NCI-H1417 treated with DMSO at 0.1 percent for 48 hours (cell line): ENCODE measurements around the gene B3GNT3.

Experiments
- DNase-seq: peaks from one replicate; lab custom pipeline; 2025; lab: John Stamatoyannopoulos, UW

B3GNT3 gene

GRCh38 chr19:17834350-17835181 is 39.6 kb downstream of the B3GNT3 start:
- DNase-seq = no peak

- DNase-seq = no peak
These were observed 40.5 kb downstream of the B3GNT3 start for GRCh38 chr19:17835182-17836006.

GRCh38 chr19:17836530-17836929 is 41.6 kb downstream of the B3GNT3 start:
- no peak for DNase-seq

GRCh38 chr19:17837972-17838371 is 43.0 kb downstream of the B3GNT3 start:
- DNase-seq = no peak

DNA sequence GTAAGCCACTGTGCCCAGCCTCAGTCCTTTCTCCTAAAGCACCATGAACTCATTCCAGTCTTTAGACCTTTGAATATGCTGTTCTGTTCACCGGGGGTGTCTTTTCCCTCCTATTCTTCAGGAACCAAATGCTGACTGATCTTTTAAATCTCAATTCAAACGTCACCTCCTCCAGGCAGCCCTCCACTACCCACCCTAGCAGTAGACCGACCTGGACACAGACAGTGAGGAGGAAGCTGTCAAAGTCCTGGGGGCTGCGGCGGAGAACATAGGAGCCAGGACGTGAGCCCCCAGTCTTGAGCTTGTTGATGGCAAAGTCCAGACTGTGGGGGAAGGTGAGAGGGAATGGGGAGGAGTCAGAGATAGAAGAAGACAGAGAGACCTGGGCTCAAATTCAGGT is 45.1 kb downstream of the B3GNT3 start:
- no peak for DNase-seq

DNA sequence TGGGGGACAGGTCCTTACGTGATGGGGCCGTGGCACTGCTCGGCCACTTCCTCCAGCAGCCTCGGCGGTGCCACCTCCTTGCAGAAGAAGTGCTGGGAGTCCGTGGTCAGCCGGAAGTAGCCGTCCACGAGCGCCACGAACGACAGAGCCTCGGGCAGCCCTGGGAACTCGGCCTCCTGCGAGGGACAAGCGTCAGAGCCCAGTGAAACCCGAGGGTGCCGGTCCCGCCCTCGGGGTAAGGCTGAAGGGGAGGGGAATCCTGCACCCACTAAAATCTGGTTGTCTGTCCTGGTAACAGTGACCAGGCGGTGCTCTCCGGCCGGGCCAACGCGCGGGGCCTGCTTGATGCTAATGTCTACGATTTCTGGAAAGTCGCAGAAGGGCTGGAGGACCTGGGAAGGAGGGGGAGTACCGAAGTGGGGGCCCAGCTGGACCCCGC is 46.5 kb downstream of the B3GNT3 start:
- DNase-seq = no peak

DNA sequence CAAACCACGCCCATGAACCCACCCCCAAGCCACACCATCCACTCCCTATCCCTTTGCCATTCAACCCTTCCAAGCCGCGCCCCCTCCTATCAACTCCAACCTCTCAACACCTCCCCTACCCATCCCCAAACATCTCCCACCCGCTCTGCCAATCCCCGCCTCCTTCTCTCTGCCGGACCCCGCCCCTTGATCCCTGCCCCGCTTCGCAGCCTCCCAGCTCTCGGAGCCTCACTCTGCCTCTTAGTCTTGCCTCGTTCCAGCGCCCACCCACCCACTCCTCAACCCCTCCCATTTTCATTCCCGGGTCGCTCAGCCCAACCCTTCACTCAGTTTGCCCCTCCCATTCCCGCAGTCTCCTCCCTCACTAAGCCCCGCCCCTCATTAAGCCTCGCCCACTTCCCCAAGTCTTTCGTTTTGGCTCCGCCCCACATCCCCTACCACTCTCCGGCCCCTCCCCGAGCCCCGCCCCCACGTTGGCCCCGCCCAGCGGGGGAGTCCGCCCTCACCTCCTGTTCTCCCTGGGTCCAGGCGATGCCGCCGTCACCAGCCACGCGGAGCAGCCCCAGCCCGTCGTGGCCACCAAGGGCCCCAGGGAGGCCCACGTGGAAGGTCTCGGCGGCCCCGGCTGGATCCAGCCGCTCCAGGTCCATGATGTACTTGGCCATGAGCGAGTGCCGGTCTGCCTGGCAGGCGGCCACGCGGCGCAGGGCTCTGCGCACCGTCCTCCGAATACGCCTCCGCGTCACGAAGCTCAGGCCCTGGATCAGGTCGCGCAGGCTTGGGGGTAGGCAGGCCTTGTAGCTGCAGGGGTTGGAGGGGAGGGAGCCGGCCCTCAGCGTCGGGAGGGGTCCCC is 47.1 kb downstream of the B3GNT3 start:
- no peak for DNase-seq

DNA sequence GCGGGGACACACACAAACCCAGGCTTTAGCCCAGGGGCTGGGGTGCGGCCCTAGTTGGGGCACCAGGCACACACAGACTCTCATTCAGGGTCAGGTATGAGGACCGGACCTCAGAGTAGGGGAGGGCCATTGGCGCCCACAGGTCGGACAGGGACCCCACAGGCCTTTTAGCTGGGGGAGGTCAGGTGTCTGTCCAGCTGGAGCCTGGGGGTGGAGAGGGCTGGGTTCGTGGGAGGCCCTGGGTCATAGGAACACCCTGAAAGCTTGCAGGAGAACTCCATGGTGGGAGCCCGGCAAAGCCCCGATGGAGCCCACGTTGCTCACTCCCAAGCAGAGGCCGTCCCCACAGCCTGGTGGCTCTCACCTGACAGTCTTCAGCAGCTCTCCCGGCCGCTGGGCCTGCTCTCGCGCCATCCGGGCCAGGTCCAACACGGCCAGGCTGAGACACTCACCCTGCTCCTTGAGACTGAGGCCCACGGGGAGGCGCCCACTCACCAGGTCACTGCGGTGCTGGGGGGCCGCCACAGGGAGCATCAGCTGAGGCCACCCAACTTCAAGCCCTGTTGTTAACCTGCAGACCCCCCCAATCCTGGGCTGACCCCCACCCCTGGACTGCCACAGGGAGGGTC is 47.8 kb downstream of the B3GNT3 start:
- DNase-seq = no peak

DNA sequence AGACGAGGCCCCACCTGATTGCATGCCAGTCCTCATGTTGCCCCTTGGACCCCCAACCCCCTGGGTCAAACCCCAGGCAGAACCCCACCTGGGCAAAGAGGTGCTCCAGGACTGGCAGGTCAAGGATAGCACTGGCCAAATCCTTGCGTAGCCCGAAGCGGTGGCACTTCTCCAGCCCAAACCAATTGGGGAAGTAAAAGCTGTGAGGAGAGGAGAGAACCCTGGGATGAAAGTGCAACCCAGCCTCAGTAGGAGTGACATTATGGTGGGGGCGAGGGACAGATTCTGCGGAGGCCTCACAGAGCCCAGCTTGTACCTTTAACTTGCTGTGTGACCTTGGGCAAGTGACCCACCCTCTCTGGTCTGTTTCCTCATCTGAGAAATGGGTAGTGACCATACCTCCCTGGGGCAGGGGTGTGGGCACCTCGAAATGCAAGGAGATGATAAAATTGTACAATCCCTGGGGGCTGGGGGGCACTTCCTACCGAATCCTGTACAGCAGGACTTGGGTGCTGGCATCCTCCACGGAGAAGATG is 48.4 kb downstream of the B3GNT3 start:
- no peak for DNase-seq

- DNase-seq = no peak
These were observed 49.1 kb downstream of the B3GNT3 start for GRCh38 chr19:17843908-17844490.

DNA sequence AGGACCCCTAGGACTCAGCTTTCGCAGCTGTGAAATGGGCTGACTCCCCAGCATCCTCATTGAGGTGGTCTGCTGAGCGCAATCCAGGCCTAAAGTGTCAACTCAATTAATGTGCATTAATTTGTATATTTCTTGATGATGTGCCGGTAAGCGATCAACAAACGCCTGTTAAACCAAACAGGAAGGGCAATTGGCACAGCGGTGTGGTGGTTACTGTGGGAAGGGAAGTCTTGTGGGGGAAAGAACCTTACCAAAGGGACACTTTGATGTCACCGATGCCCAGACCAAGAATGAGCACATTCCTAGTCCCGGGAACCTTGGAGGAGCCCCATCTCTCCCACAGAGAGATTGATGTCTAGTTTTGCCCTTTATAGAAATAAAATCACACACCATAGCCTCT is 51.2 kb downstream of the B3GNT3 start:
- DNase-seq = no peak

DNA sequence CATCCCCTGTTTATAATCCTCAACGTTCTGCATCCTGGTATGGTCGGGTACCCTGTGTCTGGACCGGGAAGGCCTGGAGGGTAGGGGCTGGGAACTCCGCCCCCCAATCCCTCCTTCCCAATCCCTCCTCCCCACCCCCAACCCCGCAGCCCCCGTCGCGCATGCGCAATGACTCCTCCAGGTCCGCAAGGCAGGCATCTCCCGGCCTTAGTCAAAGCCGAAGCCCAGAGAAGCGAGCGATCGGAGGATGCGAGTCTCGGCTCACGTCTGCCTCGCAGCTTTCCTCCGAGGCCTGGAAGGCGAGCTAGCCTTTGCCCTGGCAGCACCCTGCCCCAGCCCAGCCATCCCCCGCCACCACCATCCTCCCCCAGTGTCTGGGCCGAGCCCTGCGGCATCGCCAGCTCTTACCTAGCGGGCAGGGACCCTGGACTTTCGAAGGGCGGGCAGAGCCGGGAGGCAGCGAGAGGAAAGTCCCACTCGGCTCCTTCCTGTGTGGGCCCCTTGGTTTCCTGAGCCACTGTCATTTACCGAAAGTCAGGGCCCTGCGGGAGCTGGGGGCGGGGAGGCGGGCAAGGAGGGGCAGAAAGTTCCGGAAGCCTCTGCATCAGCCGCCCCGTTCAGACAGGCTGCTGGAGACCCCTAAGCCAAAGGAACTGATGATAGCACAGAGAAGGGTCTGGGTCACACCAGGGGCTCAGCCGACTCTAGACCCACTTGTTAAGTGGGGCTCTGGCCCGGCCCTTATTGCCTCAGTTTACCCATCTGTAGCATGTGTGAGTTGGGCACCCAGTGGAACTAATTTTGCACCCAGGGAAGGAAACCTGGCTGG is 52.8 kb downstream of the B3GNT3 start, which contains the start of gene JAK3:
Gene JAK3, minus strand, starts transcription at position 445 of the 829 bp plus-strand sequence. CDS start 3,565 bp downstream, outside the sequence.
- no peak for DNase-seq

GRCh38 chr19:17848595-17849292 is 53.8 kb downstream of the B3GNT3 start:
- DNase-seq = no peak

DNA sequence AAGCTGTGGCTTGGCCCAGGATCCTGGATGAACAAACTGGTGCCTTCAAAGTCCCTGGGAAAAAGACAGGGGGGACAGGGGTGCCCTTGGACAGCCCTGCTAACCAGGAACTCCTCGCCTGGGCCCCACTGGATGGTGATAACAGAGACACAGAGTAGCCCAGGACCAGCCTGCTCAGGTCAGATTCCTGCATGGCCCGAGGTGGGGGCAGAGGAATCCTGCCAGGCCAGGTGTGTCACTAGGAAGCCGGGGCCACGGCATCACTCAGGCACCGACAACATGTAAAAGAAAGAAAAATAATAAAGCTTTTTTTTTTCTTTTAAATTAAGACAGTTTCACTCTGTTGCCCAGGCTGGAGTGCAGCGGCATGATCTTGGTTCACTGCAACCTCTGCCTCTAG is 59.1 kb downstream of the B3GNT3 start:
- no peak for DNase-seq

- DNase-seq = no peak
These were observed 60.6 kb downstream of the B3GNT3 start for GRCh38 chr19:17855280-17856152.

DNA sequence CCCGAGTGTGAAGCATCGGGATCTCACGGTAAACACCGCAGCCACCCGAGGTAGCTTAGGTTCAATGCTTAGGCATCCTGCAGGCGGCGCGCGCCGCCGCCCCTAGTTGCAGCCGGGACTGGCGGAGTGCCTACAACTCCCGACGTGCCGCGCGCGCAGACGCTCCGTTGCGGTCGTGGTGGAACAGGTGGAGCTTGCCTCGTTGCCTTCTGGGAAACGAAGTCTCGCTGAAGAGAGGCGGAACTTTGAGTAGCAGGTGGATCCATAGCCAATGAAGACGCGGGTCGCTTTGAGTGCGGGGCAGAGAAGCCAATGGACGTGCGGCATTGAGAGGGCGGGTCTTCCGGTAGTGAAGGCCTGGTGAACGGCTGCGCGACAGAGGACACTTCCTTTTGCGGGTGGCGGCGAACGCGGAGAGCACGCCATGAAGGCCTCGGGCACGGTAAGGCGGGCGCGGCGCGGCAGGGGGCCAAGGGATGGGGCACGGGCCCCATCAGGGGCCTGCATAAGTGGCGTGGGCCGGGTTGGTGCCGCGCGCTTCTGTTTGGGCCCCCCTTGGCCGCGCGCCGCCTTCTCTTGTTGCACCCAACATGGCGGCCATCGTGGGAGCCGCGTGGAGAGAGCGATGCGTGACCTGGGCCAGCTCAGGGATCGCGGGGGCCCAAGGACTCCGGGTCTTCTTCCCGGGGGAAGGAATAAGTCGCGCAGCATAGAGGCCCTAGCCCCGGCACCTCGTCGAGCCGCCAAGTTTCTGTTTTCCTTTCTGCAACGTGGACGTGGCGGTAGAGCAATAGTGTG is 64.8 kb downstream of the B3GNT3 start, which contains the start of gene RPL18A:
Gene RPL18A, plus strand, starts transcription at position 378 of the 798 bp plus-strand sequence. Its CDS starts 47 bp downstream, at position 425.
- peak; percentile 97 for DNase-seq

DNA sequence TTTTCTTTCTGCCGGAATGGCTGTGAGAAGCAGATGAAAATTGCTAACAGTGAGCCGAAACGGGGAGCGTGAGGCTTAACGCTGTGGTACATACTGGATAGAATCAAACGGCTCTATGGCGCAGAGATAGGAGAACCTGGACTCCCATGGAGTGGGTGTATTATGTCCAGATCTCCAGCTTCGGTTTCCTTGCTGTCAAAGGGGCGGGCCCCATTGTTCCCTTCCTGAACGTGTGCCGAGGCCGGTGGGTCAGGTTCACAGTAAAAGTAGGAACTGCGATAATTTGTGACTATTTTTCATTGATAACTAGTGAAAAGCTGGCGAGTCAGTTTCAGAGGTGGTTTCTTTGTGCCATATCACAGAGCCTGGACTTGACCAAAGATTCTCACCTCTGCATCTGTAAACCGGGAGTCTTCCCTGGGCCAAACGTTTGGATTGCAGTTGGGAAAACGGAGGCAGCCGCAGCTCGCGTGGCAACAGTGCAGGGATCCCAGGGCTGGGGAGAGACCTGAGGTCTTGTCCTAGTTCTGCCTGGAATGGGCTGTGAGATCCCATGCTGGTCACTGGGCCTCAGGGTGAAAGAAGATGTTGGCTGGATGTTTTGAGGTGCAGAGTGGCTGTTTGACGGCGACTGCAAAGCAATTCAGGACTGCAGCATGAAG is 65.5 kb downstream of the B3GNT3 start:
- no peak for DNase-seq
